Activated naive CD4-positive, alpha-beta T cell treated with anti-CD3 and anti-CD28 coated beads, Interleukin-2, amount 50 U/mL, for 24 hours (primary cell): Measurements from ENCODE around the gene MACROD2.
"Not testable (repeated sequence)": the region's sequence is repeated elsewhere in the genome, so short reads cannot be mapped to it uniquely, and the experiment has no call there.

Experiments used
- H3K27ac Mint-ChIP-seq: one replicate; pipeline ENCODE4 v1.8.0; 2021; ENCODE audit warnings: mild to moderate bottlenecking, mixed read lengths
- H3K27me3 Mint-ChIP-seq: one replicate; pipeline ENCODE4 v1.8.0; 2021; ENCODE audit warnings: mixed read lengths
- H3K36me3 Mint-ChIP-seq: one replicate; pipeline ENCODE4 v1.8.0; 2021; ENCODE audit warnings: mixed read lengths
- H3K4me1 Mint-ChIP-seq: one replicate; pipeline ENCODE4 v1.8.0; 2021; ENCODE audit warnings: mixed read lengths
- H3K4me3 Mint-ChIP-seq: one replicate; pipeline ENCODE4 v1.8.0; 2021; ENCODE audit warnings: mild to moderate bottlenecking, mixed read lengths
- H3K9me3 Mint-ChIP-seq: one replicate; pipeline ENCODE4 v1.8.0; 2021; ENCODE audit warnings: mixed read lengths

The MACROD2 gene

GRCh38 chr20:15187612-15188011, 1192.3 kb downstream of the MACROD2 start:
- H3K36me3 Mint-ChIP-seq, result no peaks in the 10 kb centered on the region
- H3K27me3 Mint-ChIP-seq, result no peaks in the 10 kb centered on the region
- H3K4me3 Mint-ChIP-seq, result no peak overlapping the region
- H3K9me3 Mint-ChIP-seq, result peaks cover 7% of the 10 kb centered on the region
- H3K27ac Mint-ChIP-seq, result no peak overlapping the region
- no peaks in the 10 kb centered on the region for H3K4me1 Mint-ChIP-seq

DNA sequence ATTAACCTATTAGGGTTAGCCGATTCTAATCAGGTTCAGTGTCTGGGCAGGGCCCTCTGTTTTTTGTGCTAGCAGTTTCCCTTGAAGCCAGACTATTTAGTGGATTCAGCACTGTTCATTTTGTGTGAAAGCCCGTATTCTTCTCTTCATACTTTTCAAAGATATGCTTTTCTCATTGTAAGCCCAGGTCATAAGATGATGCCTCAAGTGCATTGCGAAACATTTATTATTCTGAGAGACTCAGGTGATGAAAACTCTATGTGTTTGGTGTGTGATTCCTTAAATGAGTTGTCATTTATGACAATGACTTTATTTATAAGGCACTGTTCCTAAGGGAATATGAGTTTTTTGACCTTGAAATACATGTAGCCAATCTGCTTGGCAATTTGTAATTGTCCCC, 1193.1 kb downstream of the MACROD2 start:
- Mint-ChIP-seq H3K4me1 (no peaks in the 10 kb centered on the region), H3K9me3 (peaks cover 7% of the 10 kb centered on the region), H3K27me3 (no peaks in the 10 kb centered on the region), H3K27ac (no peak overlapping the region), H3K36me3 (no peaks in the 10 kb centered on the region), H3K4me3 (no peak overlapping the region)

- Mint-ChIP-seq H3K27me3 (no peaks in the 10 kb centered on the region), H3K4me1 (no peaks in the 10 kb centered on the region), H3K9me3 (peaks cover 7% of the 10 kb centered on the region), H3K36me3 (no peaks in the 10 kb centered on the region), H3K4me3 (no peak overlapping the region), H3K27ac (no peak overlapping the region)
Observed at GRCh38 chr20:15191082-15191723, 1195.9 kb downstream of the MACROD2 start.

DNA sequence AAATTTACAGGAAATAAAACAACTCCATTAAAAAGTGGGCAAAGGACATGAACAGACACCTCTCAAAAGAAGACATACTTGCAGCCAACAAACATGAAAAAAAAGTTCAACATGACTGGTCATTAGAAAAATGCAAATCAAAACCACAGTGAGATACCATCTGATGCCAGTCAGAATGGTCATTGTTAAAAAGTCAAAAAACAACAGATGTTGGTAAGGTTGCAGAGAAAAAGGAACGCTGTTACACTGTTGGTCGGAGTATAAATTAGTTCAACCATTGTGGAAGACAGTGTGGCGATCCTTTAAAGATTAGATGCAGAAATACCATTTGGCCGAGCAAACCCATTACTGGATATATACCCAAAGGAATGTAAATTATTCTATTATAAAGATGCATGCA, 1200.1 kb downstream of the MACROD2 start:
- Mint-ChIP-seq H3K9me3 (peaks cover 3% of the 10 kb centered on the region), H3K27me3 (no peaks in the 10 kb centered on the region), H3K4me1 (no peaks in the 10 kb centered on the region), H3K4me3 (no peak overlapping the region), H3K36me3 (no peaks in the 10 kb centered on the region), H3K27ac (no peak overlapping the region)

GRCh38 chr20:15196547-15197255, 1201.4 kb downstream of the MACROD2 start:
- Mint-ChIP-seq H3K36me3 (no peaks in the 10 kb centered on the region), H3K4me3 (no peak overlapping the region), H3K4me1 (no peaks in the 10 kb centered on the region), H3K27ac (no peak overlapping the region), H3K27me3 (no peaks in the 10 kb centered on the region), H3K9me3 (no peaks in the 10 kb centered on the region)

GRCh38 chr20:15198017-15198416, 1202.7 kb downstream of the MACROD2 start:
- not testable (repeated sequence) for H3K36me3 Mint-ChIP-seq, H3K27me3 Mint-ChIP-seq, H3K4me1 Mint-ChIP-seq, H3K9me3 Mint-ChIP-seq, H3K27ac Mint-ChIP-seq, H3K4me3 Mint-ChIP-seq

DNA sequence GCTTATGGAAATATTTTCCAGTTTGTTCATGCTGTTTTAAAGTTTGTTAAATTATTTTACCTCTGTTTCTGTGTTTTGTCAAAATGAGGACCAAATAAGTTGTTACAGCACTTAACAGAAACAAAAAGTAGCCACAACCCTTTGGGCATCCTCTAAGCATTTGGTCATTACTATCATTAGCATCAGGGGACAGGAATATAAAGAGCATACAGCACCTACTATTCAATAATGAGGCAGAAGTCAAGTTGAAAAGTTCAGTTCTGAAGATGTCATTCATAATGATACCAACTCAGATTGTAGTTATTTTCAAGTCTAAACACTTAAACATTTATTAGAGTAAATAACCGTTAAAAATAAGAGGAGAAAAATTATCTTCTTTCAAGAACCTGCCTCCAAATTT, 1204.4 kb downstream of the MACROD2 start:
- Mint-ChIP-seq H3K27me3 (no peaks in the 10 kb centered on the region), H3K36me3 (no peaks in the 10 kb centered on the region), H3K4me3 (no peak overlapping the region), H3K27ac (no peak overlapping the region), H3K4me1 (no peaks in the 10 kb centered on the region), H3K9me3 (no peaks in the 10 kb centered on the region)

DNA sequence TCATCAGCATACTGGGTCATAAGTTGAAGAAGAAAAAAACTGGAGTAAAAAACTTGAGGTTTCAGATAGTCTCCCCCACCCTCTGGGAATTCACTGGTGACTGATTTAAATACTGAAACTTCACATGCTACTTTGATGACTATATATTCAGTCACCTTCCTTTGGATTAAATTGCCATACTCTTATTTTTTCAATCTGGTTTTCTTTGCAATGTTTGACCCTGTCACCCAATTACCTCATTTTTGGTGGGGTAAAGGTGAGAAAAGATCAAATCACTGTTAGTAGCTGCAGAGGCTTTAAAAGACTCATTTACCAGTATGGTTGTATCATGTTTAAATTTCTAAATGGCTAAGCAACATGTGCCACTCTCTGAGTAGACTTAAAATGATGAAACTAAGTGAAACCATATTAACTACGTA, 1204.8 kb downstream of the MACROD2 start:
- Mint-ChIP-seq H3K9me3 (no peaks in the 10 kb centered on the region), H3K27ac (no peak overlapping the region), H3K36me3 (no peaks in the 10 kb centered on the region), H3K4me1 (no peaks in the 10 kb centered on the region), H3K4me3 (no peak overlapping the region), H3K27me3 (no peaks in the 10 kb centered on the region)

DNA sequence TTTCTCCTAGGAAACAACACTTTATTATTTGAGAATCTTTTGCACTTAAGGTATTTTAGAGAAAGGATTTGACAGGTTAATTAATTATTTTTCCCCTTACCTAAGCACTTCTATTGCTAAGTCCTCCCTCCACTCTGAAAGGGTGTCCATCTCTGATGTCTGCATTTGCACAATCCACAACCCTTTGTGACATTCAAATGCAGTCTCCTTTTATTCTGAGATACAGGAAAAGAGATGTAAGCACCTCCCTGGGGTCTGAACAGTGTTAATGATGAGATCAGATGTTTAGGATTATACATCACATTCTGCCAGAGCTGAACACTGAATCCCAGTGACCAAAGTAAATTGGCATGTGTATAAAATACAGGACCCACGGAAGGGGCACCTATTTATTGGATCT, 1206.3 kb downstream of the MACROD2 start:
- Mint-ChIP-seq H3K4me3 (no peak overlapping the region), H3K9me3 (no peaks in the 10 kb centered on the region), H3K4me1 (no peaks in the 10 kb centered on the region), H3K27ac (no peak overlapping the region), H3K36me3 (no peaks in the 10 kb centered on the region), H3K27me3 (no peaks in the 10 kb centered on the region)

- no peak overlapping the region for H3K27ac Mint-ChIP-seq
- H3K4me1 Mint-ChIP-seq, result no peaks in the 10 kb centered on the region
- H3K27me3 Mint-ChIP-seq, result no peaks in the 10 kb centered on the region
- no peaks in the 10 kb centered on the region for H3K36me3 Mint-ChIP-seq
- peaks cover 5% of the 10 kb centered on the region for H3K9me3 Mint-ChIP-seq
- H3K4me3 Mint-ChIP-seq, result no peak overlapping the region
Observed at GRCh38 chr20:15204234-15204633, 1208.9 kb downstream of the MACROD2 start.

DNA sequence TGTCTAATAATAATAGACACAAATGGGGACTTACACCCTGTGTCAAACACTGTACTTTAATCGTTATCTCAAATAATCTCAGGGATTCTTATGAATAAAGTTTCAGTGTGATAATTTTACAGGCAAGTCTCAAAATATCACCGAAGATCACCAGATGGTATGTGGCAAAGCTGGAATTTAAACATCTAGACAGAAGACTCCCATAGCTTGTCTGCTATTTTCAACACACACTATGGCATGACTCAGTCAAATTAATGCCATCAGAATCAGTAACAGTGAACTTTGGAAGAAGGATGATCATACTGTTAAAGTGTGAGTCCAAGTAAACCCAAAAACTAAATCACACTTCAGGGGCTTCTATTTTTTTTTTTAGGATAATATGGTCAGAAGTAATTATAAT, 1209.7 kb downstream of the MACROD2 start:
- Mint-ChIP-seq H3K27me3 (no peaks in the 10 kb centered on the region), H3K36me3 (no peaks in the 10 kb centered on the region), H3K27ac (no peak overlapping the region), H3K4me3 (no peak overlapping the region), H3K4me1 (no peaks in the 10 kb centered on the region), H3K9me3 (peaks cover 5% of the 10 kb centered on the region)

DNA sequence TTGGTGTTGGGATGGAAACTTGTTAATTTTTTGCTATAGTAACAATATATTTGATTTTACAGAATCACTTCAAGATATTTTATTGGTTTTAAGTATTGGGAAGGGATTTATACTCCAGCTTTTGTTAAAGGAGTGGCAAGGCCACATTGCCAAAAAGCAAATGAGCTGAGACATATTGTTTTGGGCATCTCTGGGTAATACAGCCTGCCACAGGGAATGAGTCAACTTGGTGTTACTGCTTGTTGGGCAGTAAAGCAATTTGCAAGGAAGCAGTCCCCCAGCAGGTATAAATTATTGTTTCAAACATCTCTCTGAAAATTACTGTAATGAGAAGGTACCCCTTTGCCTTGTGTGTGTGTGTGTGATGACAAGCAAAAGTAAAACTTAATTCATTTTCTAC, 1210.4 kb downstream of the MACROD2 start:
- Mint-ChIP-seq H3K4me3 (no peak overlapping the region), H3K27ac (no peak overlapping the region), H3K36me3 (no peaks in the 10 kb centered on the region), H3K4me1 (no peaks in the 10 kb centered on the region), H3K9me3 (peaks cover 5% of the 10 kb centered on the region), H3K27me3 (no peaks in the 10 kb centered on the region)

DNA sequence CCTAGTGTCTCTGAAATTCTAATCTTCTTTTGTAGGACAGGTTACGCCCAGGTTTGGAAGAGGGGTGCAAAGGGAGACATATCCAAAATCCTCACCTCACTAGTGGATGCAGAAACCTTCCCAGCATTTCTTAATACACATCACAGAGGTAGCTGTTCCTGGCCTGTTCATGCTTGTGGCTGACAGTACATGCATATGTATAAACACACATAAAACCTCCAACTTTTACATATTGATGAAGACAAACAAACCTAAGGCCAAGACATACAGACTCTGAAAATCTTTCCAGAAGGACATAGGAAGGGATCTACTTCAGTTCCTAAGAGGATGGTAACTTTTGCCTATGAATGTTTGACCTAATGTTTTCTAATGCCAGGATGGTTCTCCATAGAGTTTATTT, 1214.2 kb downstream of the MACROD2 start:
- Mint-ChIP-seq H3K4me1 (no peaks in the 10 kb centered on the region), H3K27ac (no peak overlapping the region), H3K4me3 (no peak overlapping the region), H3K9me3 (peaks cover 5% of the 10 kb centered on the region), H3K36me3 (no peaks in the 10 kb centered on the region), H3K27me3 (no peaks in the 10 kb centered on the region)

DNA sequence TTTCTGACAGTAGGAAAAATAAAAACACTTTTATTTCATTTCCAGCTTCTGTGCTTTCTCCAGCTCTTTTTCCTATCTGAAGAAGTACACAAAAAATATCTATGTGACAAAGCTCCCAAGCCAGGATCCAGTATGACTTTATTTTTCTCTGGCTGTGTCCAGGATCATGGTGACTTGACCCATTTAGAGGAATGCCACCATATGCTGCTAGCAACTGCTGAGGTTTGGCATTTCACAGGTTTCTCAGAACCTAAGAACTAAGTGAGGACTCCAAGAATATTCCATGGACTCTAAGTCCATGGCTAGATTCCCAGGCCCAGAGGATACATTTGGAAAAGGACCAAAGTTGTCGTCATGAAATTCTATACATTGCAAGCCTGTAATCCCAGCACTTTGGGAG, 1218.7 kb downstream of the MACROD2 start:
- Mint-ChIP-seq H3K36me3 (no peaks in the 10 kb centered on the region), H3K27ac (no peak overlapping the region), H3K9me3 (no peaks in the 10 kb centered on the region), H3K4me3 (no peak overlapping the region), H3K4me1 (no peaks in the 10 kb centered on the region), H3K27me3 (no peaks in the 10 kb centered on the region)

DNA sequence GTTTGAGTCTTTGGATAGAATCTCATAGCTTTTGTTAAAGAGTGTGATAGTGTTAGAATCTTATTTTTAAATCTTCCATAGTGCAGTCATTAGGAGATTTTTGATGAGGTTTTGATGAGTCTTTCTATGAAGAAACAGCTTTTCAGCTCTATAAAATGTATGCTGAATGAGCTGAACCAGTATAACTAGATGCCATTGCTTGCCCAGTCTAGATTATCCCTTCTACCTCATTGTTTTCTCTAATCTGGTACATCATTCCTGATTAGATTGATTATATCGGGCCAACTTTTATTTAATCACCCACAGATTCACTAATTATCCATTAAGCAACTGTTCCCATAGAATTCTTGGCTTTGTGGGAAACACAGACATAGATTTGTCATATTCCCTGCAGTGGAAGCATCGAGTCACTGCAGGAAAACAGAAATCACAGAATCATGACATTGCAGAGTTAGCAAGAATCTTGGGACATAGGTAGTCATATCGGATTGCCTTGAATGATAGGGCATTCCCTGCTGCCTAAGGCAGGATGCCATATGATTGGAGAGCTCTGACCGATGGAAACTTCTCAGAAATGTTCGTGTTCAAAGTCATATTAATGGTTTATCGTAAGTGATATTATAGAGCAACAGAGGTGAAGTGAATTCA, 1224.8 kb downstream of the MACROD2 start:
- H3K9me3 Mint-ChIP-seq, result peaks cover 5% of the 10 kb centered on the region
- H3K27me3 Mint-ChIP-seq, result no peaks in the 10 kb centered on the region
- no peaks in the 10 kb centered on the region for H3K4me1 Mint-ChIP-seq
- no peak overlapping the region for H3K27ac Mint-ChIP-seq
- H3K36me3 Mint-ChIP-seq, result no peaks in the 10 kb centered on the region
- H3K4me3 Mint-ChIP-seq, result no peak overlapping the region

DNA sequence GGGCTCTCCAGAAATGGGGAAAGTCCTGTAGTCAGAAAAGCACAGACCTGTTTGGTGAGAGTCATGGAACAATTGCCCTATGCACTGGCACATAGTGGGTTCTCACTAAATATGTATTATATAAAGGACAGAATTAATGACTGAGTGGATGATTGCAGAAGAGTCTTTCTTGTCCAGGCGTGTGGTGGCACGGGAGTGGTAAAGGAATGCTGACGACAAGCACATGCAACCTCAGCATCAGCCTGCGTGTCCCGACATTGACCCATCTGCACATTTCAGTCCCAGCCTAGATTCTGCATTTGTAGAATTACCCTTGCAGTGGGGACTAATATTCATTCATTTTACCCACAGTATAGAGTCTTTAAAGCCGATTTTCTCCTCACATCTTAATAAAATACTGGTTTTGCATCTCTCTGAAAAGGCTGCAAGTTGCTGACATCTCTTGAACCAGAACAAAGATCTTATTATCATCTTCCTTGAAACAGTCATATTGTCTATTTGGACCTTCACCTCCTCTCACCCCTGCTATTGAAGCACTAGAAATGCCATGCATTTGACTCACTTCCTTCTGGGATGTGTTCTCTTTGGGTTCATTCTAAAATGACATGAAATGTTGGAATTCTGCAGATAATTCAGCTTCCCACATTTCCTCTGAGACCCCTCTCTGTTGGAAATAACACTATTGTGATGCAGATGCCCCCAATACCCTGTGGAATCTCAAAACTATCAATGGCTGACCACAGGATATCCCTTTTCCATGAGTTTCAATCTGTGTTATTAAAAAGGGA, 1225.7 kb downstream of the MACROD2 start:
- no peaks in the 10 kb centered on the region for H3K4me1 Mint-ChIP-seq
- H3K27ac Mint-ChIP-seq, result no peak overlapping the region
- H3K9me3 Mint-ChIP-seq, result peaks cover 5% of the 10 kb centered on the region
- no peak overlapping the region for H3K4me3 Mint-ChIP-seq
- H3K27me3 Mint-ChIP-seq, result no peaks in the 10 kb centered on the region
- H3K36me3 Mint-ChIP-seq, result no peaks in the 10 kb centered on the region
